GM23248 (cell line): Measurements from ENCODE around the gene SCAPER.

Experiments
- EZH2 ChIP-seq: fragments of 200-600 bp; sonication (generic); IDR thresholded peaks from 2 replicates; pipeline ENCODE4 v1.6.1; 2018; ENCODE audit warnings: antibody characterized with exemption, mild to moderate bottlenecking; ENCODE audit not compliant: insufficient read depth, poor library complexity, severe bottlenecking
- EZH2phosphoT487 ChIP-seq: fragments of 200-600 bp; sonication (generic); IDR thresholded peaks from 2 replicates; pipeline ENCODE4 v1.6.1; 2018; ENCODE audit warnings: antibody characterized with exemption, moderate library complexity, mild to moderate bottlenecking, low read depth; ENCODE audit not compliant: insufficient read depth

DNA sequence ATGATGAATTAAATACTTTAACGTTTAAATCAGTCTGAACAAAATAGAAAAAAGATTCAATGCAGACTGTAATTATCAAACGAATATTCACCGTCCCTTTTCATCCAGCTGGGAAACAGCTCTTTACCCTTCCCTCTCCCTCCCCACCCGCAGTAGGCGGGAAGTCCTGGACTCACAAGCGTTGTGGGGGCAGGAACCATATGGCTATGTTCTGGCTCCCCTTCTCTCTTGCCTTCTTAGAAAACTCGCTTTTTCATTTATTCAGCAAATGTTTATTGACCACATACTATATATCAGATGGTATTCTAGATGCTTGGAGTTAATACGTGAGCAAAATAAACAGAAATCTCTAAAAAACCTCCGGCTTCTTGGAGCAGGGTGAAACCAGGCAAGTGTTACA lies 715 bp upstream of the SCAPER start:
- TF ChIP-seq EZH2: no peak
- TF ChIP-seq EZH2phosphoT487: no peak
